ENCODE results near the gene GP1BB.
"Not testable (repeated sequence)": the region's sequence is repeated elsewhere in the genome, so short reads cannot be mapped to it uniquely, and the experiment has no call there.

The GP1BB gene

GRCh38 chr22:19693581-19693980 lies 29.8 kb upstream of the GP1BB start:
- Histone ChIP-seq H3K27ac (no peak overlapping the region), H3K4me1 (peaks cover 9% of the 10 kb centered on the region), H3K36me3 (ENCODE audit: control insufficient read depth, insufficient read depth, low read length) (no peaks in the 10 kb centered on the region), H3K27me3 (ENCODE audit: control insufficient read depth, insufficient read depth, low read length) (no peaks in the 10 kb centered on the region), H3K4me3 (ENCODE audit: low read depth, low read length) (no peak overlapping the region), H2AFZ (no peak overlapping the region), H3K9ac (no peak overlapping the region), H3K79me2 (no peaks in the 10 kb centered on the region), H3K4me2 (ENCODE audit: low read length) (no peak overlapping the region), H3K9me3 (ENCODE audit: control insufficient read depth, low read length) (no peaks in the 10 kb centered on the region)
- no peak for TF ChIP-seq CTCF (IDR thresholded peaks at IDR 0.05)

- Histone ChIP-seq H3K9ac (no peak overlapping the region), H2AFZ (no peak overlapping the region)
- TF ChIP-seq CTCF (IDR thresholded peaks at IDR 0.05): no peak
Observed at GRCh38 chr22:19693981-19694670, 29.2 kb upstream of the GP1BB start.

DNA sequence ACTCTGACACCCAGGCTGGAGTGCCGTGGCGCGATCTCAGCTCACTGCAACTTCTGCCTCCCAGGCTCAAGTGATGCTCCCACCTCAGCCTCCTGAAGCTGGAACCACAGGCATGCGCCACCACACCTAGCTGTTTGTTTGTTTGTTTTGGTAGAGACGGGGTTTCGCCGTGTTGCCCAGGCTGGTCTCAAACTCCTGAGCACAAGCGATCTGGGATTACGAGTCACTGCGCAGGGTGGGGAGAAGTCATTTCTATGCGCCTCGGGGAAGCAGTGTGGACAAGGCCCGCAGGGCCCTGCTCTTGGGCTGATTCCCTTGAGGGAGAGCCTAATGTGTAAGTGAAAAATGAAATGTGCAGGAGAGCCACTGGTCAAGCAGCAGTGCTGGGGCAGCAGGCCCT lies 28.6 kb upstream of the GP1BB start:
- Histone ChIP-seq H3K79me2 (no peaks in the 10 kb centered on the region), H3K4me1 (peaks cover 9% of the 10 kb centered on the region), H3K4me2 (ENCODE audit: low read length) (no peak overlapping the region), H3K4me3 (ENCODE audit: low read depth, low read length) (no peak overlapping the region), H3K36me3 (ENCODE audit: control insufficient read depth, insufficient read depth, low read length) (no peaks in the 10 kb centered on the region), H3K9me3 (ENCODE audit: control insufficient read depth, low read length) (no peaks in the 10 kb centered on the region), H3K27ac (no peak overlapping the region), H2AFZ (no peak overlapping the region), H3K9ac (no peak overlapping the region), H3K27me3 (ENCODE audit: control insufficient read depth, insufficient read depth, low read length) (no peaks in the 10 kb centered on the region)
- no peak for TF ChIP-seq CTCF (IDR thresholded peaks at IDR 0.05)

More at GRCh38 chr22:19693981-19694670, 29.2 kb upstream of the GP1BB start:
- no peak overlapping the region for H3K4me3 ChIP-seq (ENCODE audit: low read depth, low read length)
- H3K27me3 ChIP-seq (ENCODE audit: control insufficient read depth, insufficient read depth, low read length): no peaks in the 10 kb centered on the region
- no peak overlapping the region for H3K4me2 ChIP-seq (ENCODE audit: low read length)
- peaks cover 9% of the 10 kb centered on the region for H3K4me1 ChIP-seq
- H3K79me2 ChIP-seq: no peaks in the 10 kb centered on the region
- no peak overlapping the region for H3K27ac ChIP-seq
- no peaks in the 10 kb centered on the region for H3K9me3 ChIP-seq (ENCODE audit: control insufficient read depth, low read length)
- H3K36me3 ChIP-seq (ENCODE audit: control insufficient read depth, insufficient read depth, low read length): no peaks in the 10 kb centered on the region

- no peak overlapping the region for H3K27ac ChIP-seq
Observed at GRCh38 chr22:19696504-19697276, 26.6 kb upstream of the GP1BB start.

DNA sequence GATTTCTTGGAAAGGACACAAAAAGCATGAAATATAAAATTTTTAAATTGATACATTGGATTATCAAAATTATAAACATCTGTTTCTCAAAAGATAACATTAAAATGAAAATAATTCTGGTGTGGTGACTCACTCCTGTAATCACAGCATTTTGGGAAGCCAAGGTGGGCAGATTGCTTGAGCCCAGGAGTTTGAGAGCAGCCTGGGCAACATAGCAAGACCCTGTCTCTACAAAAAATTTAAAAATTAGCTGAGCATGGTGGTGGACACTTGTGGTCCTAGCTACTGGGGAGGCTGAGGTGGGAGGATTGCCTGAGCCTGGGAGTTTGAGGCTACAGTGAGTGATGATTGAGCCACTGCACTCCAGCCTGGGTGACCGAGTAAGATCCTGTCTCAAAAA lies 25.5 kb upstream of the GP1BB start:
- H3K9me3 ChIP-seq (ENCODE audit: control insufficient read depth, low read length); H3K79me2 ChIP-seq; H3K4me2 ChIP-seq (ENCODE audit: low read length); H3K36me3 ChIP-seq (ENCODE audit: control insufficient read depth, insufficient read depth, low read length); H3K9ac ChIP-seq; H3K4me3 ChIP-seq (ENCODE audit: low read depth, low read length); H2AFZ ChIP-seq; H3K27me3 ChIP-seq (ENCODE audit: control insufficient read depth, insufficient read depth, low read length); H3K4me1 ChIP-seq; H3K27ac ChIP-seq: not testable (repeated sequence)

More at GRCh38 chr22:19696504-19697276, 26.6 kb upstream of the GP1BB start:
- Histone ChIP-seq H3K4me2 (ENCODE audit: low read length) (no peak overlapping the region), H3K4me1 (no peaks in the 10 kb centered on the region), H3K9ac (no peak overlapping the region), H3K4me3 (ENCODE audit: low read depth, low read length) (no peak overlapping the region), H3K9me3 (ENCODE audit: control insufficient read depth, low read length) (no peaks in the 10 kb centered on the region), H3K79me2 (no peaks in the 10 kb centered on the region), H3K36me3 (ENCODE audit: control insufficient read depth, insufficient read depth, low read length) (no peaks in the 10 kb centered on the region), H3K27me3 (ENCODE audit: control insufficient read depth, insufficient read depth, low read length) (no peaks in the 10 kb centered on the region), H2AFZ (no peak overlapping the region)
- TF ChIP-seq CTCF (IDR thresholded peaks at IDR 0.05): no peak

Data from parathyroid adenoma (tissue), 2 donors.